Non-pigmented ciliary epithelial cell (primary cell): ENCODE results near the gene CWC27.

Source experiments
- DNase-seq: peaks from one replicate; pipeline ENCODE4 v3.0.0-alpha.2; 2010; ENCODE audit warnings: low read depth

The CWC27 gene

GRCh38 chr5:64768358-64769312 lies at the start of gene CWC27, which contains the start of gene SREK1IP1:
Gene CWC27 (plus strand): TSS chr5:64768930. CDS start chr5:64769147, 217 bp downstream.
Gene SREK1IP1 (minus strand): TSS chr5:64768691. CDS start chr5:64768517, 174 bp downstream.
- peak; percentile 78 for DNase-seq

GRCh38 chr5:64722588-64722987 lies 46.1 kb upstream of the CWC27 start:
- DNase-seq, result no peak

DNA sequence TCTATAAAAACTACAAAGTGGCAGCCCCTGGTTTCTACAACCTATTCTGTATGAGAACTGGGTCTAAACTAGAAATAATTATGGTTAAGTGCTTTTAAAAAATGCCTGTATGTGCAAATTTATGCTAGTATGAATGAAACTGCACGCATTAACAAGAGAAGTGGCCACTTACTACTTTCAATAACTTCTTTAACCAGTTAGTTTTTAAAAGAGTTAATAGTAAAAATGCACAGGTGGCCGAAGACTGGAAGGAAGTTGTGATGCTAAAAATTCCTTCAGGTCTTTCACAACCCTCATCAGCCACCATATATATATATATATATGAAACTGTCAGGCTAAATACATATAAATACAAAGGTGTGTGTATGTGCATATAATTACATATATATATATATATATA lies 41.6 kb upstream of the CWC27 start:
- no peak for DNase-seq

GRCh38 chr5:64742411-64742810 lies 26.3 kb upstream of the CWC27 start:
- DNase-seq, result no peak

- no peak for DNase-seq
Observed at GRCh38 chr5:64742821-64743220, 25.9 kb upstream of the CWC27 start.

GRCh38 chr5:64744914-64745313 lies 23.8 kb upstream of the CWC27 start:
- DNase-seq, result no peak

DNA sequence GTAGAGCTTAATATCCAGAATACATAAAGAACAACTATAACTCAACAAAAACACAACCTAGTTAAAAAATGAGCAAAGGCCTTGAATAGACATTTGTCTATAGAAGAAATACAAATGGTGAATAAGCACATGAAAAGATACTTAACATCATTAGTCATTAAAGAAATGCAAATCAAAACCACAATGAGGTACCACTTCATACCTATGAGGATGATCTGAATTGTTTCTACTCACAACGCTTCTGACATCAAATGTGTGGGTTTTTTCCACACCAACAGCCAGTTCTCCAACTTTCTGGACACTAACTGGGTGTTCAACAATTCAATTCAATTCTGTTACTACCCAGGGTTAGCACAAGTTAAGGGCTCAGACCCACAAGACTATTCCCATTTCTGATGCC lies 22.3 kb upstream of the CWC27 start:
- DNase-seq, result no peak

GRCh38 chr5:64749385-64749784 lies 19.3 kb upstream of the CWC27 start:
- DNase-seq, result no peak

DNA sequence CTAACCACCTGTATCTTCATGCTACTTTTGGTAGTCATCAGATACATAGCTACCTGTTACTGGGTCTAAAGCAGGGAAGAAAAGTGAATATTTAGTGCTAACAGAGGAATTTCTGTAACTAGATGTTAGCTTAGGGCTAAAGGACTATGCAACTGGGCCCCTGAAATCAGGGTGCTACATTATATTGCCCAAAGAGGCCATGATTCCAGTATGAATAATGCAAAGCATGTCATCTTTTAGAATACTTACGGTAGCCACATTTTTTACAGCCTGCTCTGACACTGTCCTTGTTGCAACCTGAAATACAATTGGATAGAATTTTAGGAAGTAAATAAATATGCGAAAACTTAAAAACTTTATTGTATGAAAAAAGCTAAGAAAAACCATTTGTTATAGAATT lies 14.7 kb upstream of the CWC27 start:
- DNase-seq, result no peak

- DNase-seq, result no peak
Observed at GRCh38 chr5:64758901-64759300, 9.8 kb upstream of the CWC27 start.

- DNase-seq, result no peak
Observed at GRCh38 chr5:64759960-64760660, 8.6 kb upstream of the CWC27 start.

- DNase-seq, result no peak
Observed at GRCh38 chr5:64763948-64764503, 4.7 kb upstream of the CWC27 start.

DNA sequence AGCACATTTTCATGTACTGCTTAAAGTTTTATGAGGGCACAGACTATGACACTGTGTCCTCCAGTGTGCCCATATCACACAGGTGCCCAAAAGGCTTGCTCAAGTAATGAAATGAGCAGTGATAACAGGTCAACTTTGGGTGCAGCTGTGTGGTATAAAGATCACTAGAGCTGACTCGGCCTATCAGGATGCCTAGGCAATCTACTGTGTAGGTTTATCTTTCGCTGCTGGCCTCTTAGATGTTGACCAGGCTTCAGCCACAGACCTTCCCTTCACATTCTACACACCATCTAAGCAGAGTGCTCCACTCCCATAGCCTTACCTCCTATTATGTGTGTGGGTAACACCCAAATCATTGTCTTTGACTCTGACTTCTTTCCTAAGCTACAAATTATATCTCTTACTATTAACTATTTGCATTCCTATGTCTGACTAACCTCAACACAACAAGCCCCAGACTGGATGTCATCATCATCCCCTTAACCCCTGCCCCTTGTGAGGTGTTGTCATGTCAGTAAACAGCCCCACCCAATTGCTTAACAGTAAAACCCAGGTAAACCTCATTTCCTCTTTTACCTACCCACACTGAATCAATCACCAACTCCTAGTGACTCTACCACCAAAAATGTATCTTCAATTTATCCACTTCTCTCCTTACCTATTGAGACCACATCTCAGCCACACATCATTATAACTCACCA lies 2.8 kb upstream of the CWC27 start:
- no peak for DNase-seq

DNA sequence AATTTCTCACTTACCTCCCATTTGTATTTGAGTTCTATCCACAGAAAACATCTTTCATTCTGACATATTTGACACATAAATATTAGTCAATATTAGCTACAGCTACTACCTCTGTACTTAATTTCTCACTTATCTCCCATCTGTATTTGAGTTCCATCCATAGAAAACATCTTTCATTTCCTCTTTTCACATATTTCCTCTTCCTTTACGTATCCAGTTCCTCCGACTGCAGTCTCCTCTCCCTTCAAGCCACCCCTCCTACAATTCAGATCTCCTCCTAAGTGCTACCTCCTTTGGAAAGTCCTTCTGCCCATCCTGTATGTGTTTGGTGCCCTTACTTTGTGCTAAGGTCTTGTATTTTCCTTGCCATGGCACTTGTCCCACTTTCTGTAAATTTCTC lies 1.8 kb upstream of the CWC27 start:
- DNase-seq, result no peak

DNA sequence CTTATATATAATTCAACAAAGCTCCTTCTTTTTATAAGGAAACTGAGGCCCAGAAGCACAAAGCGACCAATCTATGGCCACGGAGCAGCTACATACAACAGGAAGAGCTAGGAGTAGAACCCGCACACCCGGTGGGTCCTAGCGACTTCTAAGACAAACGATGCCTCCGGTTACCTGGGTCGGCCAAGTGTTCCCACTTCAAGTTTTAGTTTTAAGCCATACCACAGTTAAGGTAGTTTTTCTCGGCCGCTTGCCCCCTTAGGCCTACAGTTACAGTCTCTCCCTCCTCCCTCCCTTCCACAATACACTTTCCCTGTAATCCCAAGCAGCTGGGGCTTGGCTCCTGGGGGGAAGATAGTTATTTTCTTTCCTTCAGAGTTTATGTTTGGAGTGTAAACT lies 772 bp upstream of the CWC27 start:
- no peak for DNase-seq

DNA sequence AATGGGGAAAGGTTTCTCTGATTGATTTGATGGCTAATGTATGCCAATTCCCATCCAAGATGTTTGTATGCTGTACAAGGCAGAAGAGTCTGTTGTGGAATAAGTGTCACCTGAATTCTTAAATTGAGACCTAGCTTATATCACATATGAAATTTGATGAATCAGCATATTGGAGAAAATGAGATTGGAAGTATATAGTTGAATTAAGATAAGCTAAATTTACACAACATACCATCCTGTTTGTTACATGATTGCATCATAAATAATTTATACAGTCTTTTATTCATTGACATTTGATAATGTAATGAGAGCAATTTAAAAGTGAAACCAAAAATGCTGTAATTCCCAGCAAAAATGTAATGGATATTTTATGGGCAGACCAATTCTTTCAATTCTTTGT lies 1.1 kb downstream of the CWC27 start:
- no peak for DNase-seq

DNA sequence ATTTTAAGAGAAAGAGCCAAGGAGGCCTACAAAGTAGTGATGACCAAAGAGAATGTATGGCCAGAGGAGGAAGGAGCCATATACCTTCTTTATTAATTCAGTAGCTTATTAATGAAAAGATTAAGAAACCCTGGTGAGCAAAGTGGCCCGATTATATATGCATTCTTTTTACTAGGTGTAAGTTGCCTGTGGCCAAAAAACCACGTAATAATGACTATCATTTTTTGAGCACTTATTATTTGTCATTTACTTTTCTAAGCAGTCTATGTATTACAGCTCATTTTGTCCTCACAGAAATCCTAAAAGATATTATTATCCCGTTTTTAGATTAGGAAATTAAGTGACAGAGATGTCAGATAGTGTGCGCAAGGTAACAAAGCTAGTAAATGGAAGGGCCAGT lies 3.0 kb downstream of the CWC27 start:
- no peak for DNase-seq

GRCh38 chr5:64773533-64773932 lies 4.8 kb downstream of the CWC27 start:
- DNase-seq, result no peak

- DNase-seq, result no peak
Observed at GRCh38 chr5:64775291-64775690, 6.6 kb downstream of the CWC27 start.

GRCh38 chr5:64784451-64785025 lies 15.8 kb downstream of the CWC27 start:
- peak; percentile 55 for DNase-seq

DNA sequence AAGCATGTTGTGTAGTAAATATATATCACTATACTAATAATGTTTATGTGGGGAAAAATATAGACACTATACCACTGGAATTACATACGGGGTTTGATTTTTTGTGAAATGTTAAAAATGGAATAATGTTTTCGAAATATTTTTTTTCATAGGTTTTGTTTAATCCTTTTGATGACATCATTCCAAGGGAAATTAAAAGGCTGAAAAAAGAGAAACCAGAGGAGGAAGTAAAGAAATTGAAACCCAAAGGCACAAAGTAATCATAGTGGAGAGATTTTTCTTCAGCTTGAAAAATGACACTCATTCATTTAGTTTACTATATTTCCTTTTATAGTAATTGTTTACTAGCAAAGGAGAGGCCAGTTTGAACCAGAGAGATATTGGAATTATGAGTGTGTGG lies 17.6 kb downstream of the CWC27 start:
- DNase-seq, result no peak

DNA sequence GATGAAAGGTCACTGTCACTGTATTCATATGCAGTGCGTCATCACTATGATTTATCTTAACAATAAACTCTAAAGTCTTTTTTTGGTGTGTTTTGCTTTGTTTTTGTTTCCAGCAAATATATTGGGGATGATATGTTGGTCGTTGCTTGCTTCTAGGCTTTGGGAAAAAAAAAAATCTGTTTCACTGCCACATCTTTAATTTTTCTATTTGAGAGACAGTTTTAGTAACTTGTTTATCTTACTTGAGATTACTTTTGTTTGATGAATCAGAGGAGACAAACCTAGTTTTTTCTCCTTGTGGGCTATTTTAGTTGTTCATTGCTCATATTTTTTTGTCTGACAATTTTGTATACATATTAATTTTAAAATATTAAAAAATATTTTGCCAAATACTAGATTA lies 19.4 kb downstream of the CWC27 start:
- no peak for DNase-seq
